Brain pericyte (primary cell): Measurements from ENCODE around the gene UMODL1.

Experiments
- DNase-seq: peaks from one replicate; pipeline ENCODE4 v3.0.0-alpha.2; 2012; ENCODE audit warnings: low read depth, low spot score

The UMODL1 gene

DNA sequence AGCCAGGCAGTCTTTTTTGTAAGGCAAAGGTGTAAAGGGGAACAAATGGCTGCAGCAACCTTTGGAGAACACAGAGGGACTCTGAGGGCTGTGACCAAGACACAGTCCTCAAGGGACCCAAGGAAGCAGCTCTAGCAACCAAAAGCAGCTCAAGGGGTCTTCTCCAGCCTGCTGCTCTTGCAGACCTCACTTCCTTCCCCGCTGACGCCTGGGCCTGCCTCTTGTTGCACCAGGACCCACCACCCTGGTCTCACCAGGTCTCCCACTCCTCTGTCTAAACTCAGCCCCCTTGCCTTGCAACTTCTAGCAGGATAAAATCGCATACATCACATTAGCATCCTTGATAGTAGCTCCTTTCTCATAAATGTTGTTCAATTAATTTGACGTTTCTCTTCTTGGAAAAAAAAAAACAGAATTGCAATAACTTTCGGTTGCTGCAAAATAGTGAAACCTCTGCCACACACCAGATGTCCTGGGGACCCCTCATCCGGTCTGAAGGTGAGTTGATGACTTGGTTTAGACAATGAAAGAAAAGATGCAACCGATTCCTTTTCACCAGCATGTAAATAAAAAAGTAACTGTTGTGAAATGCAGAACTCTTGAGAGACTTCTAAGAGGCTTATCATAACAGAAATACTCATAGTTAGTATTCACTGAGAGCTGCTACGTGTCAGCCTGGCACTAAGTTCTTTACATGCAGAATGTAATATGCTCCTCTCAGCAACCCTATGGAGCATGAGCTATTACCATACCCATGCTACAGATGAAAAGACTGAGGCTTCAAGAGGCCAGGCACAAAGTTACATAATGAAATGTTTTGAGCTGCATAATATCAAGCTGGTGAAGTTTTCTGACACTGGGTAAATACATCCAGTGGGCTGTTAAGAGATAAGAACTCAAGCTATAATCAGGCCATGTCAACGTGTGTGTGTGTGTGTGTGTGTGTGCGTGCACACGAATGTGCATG lies 58.5 kb downstream of the UMODL1 start:
- no peak for DNase-seq

DNA sequence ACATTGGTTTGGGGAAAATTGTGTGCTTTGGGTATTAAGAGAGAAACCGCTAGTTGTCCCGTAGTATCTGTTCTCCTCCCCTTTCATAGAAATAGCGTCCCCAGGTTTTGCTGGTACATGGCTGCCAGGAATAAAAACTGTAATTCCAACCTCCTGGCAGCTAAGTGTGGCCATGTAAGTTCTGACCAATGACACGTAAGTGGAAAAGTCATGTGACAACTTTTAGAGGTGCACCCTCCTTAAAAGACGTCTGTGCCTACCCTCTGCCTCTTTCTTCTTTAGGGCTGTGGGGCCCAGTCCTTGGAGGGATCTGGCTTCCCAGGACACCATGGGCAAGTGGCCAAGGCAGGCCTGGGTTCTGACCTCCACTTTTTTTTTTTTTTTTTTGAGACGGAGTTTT lies 59.3 kb downstream of the UMODL1 start:
- no peak for DNase-seq

DNA sequence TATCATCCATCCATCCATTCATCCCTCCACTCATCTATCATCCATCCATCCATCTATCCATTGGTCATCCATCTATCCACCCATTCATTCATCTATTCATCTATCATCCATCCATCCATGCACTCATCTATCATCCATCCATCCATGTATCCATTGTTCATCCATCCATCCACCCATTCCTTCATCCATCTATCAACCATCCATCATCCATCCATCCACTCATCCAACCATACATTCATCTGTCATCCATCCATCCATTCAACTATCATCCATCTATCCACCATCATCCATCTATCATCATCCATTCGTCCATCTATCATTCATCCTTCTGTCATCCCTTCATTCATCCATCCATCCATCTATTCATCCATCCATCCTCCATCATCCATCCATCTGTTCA lies 61.1 kb downstream of the UMODL1 start:
- no peak for DNase-seq

DNA sequence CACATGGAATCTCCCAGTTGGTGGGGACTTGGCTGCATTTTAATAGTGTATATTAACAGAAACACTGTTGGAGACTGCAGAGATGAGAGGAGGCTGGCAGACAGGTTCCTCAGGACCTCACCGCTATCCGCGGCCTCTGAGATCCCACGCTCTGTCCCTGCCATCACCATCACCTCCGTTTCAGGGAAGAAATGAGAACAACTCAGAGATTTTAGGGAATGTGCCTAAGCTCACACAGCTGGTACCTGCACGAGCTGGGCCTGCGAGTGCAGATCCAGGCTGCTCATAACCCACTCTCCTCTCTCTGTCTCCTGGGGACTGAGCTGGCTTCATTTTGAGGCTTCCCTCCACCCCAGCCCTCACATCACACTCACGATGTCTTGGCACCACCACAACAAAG lies 62.0 kb downstream of the UMODL1 start:
- no peak for DNase-seq

DNA sequence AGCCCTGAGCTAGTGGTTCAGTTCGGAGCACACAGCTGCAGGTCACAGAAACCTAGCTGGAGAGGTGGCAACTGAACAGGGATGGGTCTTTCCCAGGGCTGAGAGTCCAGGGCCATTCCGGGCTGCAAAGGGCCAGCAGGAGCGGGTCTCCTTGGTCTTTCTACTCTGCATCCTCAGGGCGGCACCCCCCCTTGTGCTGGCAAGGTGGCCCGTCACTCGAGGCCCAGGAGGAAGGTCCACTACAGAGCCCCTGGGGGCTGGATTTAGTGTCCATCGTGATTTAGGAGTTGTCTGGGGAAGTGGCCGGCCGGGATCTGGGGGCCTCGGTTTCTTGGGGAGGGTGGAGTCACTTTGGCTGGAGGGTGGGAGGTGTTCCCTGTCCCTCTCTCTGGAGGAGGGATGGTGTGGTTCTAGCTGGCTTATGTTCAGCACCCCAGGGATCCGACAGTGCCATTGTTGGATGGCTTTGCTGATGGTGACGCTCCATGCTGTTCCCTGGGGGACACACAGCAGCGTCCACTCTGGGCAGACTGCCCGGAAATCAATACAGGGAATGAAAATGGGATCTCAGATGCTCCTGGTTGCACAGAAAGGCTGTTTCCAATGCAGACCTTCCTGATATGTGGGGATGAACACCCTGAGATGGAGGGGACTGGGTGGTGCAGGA lies 64.4 kb downstream of the UMODL1 start:
- DNase-seq: no peak

DNA sequence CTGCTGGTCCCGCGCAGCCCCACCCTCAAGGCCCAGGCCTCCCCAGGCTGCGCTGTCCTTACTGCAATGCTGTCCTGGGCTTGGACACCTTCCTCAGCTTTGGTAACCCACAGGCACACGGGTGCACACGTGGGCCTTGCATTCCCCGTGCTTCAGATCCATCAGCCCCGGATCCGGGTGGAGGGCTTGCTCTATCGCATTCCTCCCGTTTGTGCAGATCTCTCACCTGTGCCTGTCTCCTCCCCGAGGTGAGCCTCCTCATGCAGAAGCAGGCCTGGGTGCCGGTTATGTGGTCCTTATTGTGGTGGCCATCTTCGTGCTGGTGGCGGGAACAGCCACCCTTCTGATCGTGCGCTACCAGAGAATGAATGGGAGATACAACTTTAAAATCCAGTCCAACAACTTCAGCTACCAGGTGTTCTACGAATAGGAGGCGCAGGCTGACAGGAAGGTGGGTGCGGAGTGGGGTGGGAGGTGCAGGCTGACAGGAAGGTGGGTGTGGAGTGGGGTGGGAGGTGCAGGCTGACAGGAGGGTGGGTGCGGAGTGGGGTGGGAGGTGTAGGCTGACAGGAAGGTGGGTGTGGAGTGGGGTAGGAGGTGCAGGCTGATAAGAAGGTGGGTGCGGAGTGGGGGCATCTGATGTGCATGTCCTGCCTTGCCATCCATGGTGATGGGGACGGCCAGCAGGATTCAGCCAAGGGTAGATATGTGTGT lies 66.2 kb downstream of the UMODL1 start:
- no peak for DNase-seq

DNA sequence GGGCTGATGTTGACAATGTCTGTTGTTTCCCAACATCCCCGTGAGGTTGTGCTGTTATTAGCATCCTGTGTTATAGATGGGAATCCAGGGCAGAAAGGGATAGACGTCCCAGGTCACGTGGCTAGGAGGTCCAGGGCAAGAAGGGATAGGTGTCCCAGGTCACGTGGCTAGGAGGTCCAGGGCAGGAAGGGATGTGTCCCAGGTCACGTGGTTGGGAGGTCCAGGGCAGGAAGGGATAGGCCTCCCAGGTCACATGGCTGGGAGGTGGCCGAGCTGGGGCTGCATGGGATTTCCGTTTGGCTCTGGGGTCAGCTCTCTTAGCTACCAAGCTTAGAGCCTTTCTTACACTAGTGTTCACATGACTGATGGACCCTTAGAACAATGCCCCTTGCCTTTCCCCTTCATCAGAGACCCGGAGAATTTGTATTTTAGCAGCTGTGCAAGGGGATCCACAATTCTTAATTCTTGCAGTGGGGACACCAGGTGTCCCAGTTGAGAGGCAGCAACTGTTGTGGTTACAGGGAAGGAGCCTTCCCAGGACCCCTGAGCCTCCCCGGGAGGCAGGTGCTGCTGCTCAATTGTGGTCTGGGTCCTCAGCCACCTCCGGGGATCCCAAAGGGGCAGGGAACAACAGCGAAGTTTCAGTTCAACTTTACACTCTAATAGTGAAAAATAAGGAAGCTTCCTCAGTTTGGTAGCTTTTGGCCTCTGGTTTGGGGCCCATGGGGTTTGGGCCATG lies 69.2 kb downstream of the UMODL1 start:
- no peak for DNase-seq

DNA sequence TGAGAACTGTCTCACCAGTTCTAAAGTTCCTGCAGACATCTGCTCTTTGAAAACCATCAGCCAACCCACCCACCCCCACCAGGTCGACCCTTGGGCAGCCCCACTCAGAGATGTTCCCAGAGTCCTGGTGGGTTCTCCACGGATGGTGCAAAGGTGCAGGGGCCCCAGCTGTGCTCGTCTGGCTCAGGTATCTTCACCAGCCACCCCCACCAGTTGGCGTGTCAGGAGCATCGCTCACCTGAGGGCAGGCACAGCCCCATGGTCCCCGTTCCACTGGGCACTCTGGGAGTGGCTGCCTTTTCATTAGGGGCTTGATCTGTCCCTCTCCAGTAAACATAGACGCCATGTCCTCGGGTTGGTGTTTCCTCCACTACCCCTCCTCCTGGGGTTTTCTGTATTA lies 70.5 kb downstream of the UMODL1 start:
- no peak for DNase-seq

DNA sequence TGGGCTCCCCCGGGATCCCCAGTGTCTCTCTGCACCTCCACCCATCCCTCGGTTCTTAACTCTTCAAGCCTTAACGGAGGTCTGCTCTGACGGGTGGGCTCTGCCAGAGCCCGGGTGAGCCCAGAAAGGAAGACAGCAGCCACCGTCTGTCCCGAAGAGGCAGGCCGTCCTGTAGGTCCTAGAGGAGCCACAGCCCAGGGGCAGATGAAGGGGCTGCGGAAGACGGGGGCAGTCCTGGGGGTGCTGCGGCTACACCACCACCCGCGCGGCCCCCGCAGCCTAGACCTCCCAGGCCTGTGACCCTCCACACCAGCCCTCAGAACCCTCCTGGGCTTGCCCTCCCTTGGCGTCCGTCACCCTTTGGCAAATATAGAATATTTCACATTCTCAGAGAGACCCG lies 71.0 kb downstream of the UMODL1 start:
- no peak for DNase-seq

DNA sequence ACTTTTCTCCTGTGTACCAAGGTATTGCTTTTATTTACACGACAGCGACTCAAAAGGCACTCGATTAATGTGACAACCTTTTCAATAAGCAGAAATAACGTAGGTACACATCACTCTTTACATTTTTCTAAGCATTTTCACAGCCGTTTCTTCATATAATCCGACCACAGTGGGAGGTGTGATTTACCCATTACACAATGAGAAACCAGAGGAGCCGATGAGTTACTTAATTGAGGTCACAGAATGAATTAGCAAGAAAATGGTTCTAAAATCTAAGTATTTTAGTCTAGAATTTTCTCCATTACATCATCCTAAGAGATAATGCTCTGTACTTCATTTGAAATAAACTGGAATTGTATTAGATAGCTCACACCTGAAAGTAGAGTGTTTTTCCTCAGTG lies 71.5 kb downstream of the UMODL1 start:
- DNase-seq: no peak

DNA sequence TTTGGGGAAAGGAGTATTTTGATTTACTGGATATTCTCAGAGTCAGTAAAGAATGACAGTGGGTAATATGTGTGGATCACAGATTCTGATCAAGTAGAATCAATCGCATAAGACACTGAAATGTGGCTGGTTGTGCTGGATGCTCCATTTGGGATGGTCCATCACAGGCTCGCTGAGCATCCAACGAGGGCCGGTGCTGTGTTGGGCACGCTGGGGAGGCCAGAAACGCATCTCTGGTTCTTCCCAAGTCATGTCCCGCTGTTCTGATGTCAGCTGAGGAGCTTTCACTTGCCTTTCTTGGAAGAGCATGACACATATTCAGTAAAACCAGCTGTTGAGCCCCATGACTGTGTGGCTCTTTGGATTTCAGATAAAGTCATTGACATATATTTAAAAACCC lies 72.0 kb downstream of the UMODL1 start:
- DNase-seq: no peak

DNA sequence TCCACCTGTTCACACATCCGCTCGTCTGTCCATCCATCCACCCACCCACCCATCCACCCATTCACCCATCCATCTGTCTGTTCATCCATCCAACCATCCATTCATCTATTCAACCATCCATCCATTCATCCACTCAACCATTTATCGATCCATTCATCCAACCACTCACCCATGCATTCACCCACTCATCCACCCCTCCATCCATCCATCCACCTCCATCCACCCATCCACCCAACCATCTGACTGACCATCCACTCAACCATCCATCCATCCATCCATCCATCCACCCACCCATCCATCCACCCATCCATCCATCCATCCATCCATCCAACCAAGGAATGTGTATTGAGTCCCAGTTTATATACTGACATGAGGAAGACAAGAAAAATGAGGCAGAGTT lies 73.1 kb downstream of the UMODL1 start:
- no peak for DNase-seq

DNA sequence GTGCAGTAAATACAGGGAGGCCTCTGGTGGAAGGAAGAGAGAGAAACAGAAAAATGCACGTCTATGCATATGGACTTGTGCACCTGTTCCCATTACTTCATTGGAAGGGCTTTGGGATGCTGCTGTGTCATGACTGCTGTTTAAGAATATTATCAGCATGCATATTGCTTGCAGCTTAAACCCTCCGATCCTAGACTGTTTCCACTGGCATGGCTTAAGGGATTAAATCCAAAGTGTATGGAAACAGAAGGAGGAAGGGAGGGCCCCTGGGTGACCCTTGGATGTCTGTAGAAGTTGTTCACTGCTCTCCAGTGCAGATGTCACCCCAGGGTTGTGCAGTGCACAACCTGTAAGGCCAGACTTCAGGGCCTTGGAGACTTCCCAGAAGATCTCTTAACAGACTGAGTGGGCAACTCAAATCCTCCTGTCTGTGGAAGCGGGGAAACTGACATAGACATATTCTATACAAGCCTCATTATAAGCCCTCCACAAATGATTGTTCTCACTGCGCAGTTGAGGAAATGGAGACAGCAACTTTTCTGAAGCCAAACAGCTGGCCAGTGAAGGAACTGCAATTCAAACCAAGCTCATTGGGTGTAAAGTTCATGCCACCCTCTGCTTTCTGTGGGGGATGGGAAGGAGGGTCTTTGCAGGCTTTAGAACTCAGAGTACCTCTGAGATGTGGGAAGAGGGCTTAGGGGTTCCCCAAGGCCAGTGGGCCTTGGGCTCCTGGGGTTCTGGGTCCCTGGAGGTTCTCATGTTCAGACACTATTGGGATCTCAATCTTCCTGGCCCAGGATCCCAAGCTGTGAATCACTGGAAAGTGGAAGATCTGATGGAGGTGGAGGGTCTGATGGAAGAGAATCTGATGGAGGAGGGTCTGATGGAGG lies 73.8 kb downstream of the UMODL1 start:
- no peak for DNase-seq

DNA sequence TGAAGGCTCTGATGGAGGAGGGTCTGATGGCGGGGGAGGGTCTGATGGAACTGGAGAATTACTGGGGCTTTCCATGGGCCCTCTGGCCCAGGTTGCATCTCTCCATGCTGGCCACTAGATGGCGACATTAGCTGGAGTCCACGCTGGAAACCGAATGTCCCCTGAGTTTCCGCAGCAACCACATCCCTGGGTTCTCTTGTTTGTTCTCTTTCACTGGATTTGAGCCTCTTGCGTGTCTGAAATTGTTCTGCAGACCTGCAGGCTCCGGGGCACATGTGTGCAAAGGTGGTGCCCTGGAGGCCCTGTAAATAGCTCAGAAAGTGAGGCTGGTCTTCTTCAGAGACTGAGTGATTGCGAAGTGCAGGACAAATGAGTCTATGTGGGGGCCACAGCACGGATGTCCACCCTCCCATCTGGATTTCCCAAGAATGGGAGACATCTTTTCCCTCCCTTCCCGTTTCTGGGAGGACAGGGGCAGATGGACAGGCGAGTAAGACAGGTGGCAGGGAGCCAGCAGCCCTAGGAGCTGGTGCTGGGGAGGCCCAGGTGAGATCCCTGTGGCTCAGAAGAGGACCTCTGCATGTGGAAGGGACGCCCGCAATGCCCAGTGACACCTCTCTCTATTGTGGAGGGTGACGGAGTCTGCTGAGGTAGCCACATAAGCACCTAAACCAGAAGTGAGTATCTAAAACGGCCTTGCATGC lies 74.6 kb downstream of the UMODL1 start:
- no peak for DNase-seq

DNA sequence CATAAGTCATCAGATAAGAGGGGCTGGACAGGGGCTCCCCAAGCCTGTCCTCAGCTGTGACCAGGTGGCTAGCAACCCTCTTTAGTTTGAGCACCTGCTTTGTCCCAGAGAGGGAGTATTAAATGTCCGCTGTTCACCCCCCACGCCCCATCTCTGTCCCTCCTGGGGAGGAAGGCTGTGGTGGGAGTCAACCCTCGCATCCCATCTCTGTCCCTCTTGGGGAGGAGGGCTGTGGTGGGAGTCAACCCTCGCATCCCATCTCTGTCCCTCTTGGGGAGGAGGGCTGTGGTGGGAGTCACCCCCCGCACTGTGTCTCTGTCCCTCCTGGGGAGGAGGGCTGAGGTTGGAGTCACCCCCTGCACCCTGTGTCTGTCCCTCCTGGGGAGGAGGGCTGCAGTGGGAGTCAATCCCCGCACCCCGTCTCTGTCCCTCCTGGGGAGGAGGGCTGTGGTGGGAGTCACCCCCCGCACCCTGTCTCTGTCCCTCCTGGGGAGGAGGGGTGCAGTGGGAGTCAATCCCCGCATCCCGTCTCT lies 75.2 kb downstream of the UMODL1 start:
- no peak for DNase-seq

DNA sequence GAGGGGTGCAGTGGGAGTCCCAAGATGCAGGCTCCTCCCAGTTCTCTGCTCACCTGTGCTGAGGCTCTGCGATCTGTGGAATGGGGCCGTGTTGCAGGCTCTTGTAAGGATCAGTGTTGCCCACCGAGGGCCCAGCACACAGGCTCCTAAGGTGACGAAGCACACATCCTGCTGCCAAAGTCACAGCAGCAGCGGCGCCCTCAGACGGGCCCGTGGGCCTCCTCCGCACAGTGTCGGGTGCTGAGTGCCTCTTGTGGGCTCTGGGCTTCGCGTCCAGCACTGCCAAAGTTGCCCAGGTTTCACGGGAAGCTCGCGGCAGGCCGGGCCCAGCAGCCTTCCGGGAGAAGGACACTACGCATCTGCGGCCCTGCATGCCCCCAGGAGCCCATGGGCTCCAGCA lies 75.7 kb downstream of the UMODL1 start:
- DNase-seq: no peak

DNA sequence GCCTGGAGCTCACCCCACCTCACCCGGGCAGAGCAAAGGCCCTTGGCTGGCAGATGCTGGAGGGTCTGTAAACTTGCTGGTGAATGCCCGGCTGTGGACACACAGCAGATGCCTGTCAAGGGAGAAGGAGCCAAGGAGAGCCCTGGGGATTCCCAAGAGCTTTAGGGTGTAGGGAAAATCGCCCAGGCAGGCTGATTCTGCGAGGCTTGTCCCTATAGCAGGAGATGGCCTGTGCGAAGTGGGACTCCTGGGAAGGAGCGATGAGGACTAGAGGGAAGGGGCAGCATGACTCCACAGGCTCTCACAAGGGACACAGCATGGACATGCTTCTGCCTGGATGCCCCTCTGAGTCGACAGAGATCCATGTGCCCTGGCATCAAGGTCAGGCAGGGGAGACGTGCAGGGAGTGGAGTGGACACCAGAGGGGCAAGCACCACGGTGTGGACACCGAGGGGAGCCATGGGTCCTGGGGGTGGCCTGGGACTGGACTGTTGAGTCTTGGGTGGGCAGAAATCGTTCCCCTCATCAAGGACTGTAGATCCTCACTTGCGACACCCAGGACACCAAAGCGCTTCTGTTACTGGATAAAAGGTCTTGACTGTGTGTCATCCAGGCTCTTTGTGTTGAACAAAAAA lies 76.4 kb downstream of the UMODL1 start:
- no peak for DNase-seq

DNA sequence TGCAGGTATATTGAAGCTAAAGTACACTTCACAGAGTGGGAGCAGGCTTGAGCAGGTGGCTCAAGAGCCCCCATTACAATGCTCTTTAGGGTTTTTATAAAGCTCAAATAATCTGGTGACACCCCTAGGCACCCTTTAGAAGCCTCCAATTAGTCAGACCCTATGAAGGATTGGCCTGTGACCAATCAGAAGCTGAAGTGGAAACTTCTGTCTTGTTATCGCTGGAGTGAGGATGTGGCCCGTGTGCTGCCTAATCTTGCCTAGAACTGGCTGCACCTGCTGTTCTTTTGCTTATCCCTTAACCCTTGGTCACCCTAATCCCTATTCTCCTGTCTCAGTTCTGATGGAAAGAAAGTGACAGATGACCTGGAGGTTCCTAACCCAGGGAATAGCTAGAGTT lies 77.0 kb downstream of the UMODL1 start:
- DNase-seq: no peak

DNA sequence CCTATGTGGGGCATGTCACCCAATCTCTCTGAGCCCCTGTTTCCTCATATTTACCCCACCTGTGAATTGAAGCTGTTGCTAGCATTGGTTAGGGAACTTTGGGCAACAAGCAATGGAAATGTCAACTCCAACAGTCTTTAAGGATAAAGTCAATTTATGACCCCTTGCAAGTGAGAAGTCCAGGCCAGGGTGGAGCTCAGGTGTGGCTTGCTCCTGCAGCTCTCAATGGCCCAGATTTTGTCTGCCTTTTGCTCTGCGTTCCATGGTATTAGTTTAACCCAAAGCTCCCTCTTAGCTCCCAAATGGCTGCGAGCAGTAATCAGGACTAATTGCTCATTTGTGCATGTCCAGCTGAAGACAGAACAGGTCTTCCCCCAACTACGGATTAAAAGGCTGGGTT lies 77.5 kb downstream of the UMODL1 start:
- no peak for DNase-seq
